HFFc6 (cell line): Measurements from ENCODE around the gene NHEJ1. TPM values are rescaled to one million over a fixed set of nuclear protein-coding genes. Genes with fewer than 3 reads are reported as not detected.

Source experiments
- DNase-seq: peaks from one replicate; pipeline ENCODE4 v3.0.0-alpha.2; 2018
- H3K27ac Mint-ChIP-seq: 2 replicates; pipeline ENCODE4 v1.8.0; 2020; ENCODE audit warnings: mild to moderate bottlenecking, mixed read lengths
- H3K27me3 Mint-ChIP-seq: 2 replicates; pipeline ENCODE4 v1.8.0; 2021; ENCODE audit warnings: mild to moderate bottlenecking, moderate library complexity, mixed read lengths; ENCODE audit not compliant: insufficient read depth
- H3K36me3 Mint-ChIP-seq: 2 replicates; pipeline ENCODE4 v1.8.0; 2021; ENCODE audit warnings: low read depth, mixed read lengths
- H3K4me1 Mint-ChIP-seq: 2 replicates; pipeline ENCODE4 v1.8.0; 2020; ENCODE audit warnings: low read depth, mixed read lengths
- H3K4me3 Mint-ChIP-seq: 2 replicates; pipeline ENCODE4 v1.8.0; 2020; ENCODE audit warnings: mild to moderate bottlenecking, moderate library complexity, mixed read lengths
- H3K9me3 Mint-ChIP-seq: 2 replicates; pipeline ENCODE4 v1.8.0; 2020; ENCODE audit warnings: mild to moderate bottlenecking, mixed read lengths
- CTCF ChIP-seq: fragments of 200-600 bp; sonication (generic); IDR thresholded peaks from 2 replicates; pipeline ENCODE4 v1.5.0; 2021; ENCODE audit warnings: antibody characterized with exemption, mild to moderate bottlenecking
- total RNA-seq, 6 experiments: library from RNA; stranded (reverse); fragmentation: NEBNext Ultra II Directional; extraction: Animal tissue kit (Norgen Biotek cat#: 25700); gene quantifications; 2 replicates in 1 of 6; 3 replicates in 5 of 6; pipeline ENCODE4 v1.2.3, GENCODE V29; 2021

The NHEJ1 gene
- total RNA-seq, 6 experiments from 2014 or later: 12.0 to 16.6 (median 14.1) TPM

GRCh38 chr2:219178377-219179175 lies 18.0 kb upstream of the NHEJ1 start:
- peak overlapping the region; percentile 94 for H3K4me3 Mint-ChIP-seq
- H3K36me3 Mint-ChIP-seq: peaks cover 35% of the 10 kb centered on the region
- TF ChIP-seq CTCF: no peak; the same call in none of the 2 replicates
- peak overlapping the region; percentile 70 for H3K27ac Mint-ChIP-seq
- H3K9me3 Mint-ChIP-seq: no peaks in the 10 kb centered on the region
- DNase-seq: peak; percentile 14
- H3K4me1 Mint-ChIP-seq: peaks cover 38% of the 10 kb centered on the region
- H3K27me3 Mint-ChIP-seq: peaks cover 2% of the 10 kb centered on the region

GRCh38 chr2:219177552-219178376 lies 17.1 kb upstream of the NHEJ1 start, which contains the start of gene RETREG2:
Gene RETREG2 (plus strand): TSS chr2:219178275. CDS start chr2:219178353, 78 bp downstream.
- peaks cover 27% of the 10 kb centered on the region for H3K36me3 Mint-ChIP-seq
- peaks cover 2% of the 10 kb centered on the region for H3K27me3 Mint-ChIP-seq
- H3K9me3 Mint-ChIP-seq: no peaks in the 10 kb centered on the region
- DNase-seq: peak; percentile 71
- peak within 1 kb of the TSS; percentile 94 for H3K4me3 Mint-ChIP-seq
- H3K4me1 Mint-ChIP-seq: peaks cover 38% of the 10 kb centered on the region
- peak; percentile 76 for TF ChIP-seq CTCF
- H3K27ac Mint-ChIP-seq: peak within 1 kb of the TSS; percentile 95

- H3K27ac Mint-ChIP-seq: peak within 1 kb of the TSS; percentile 95
- H3K4me3 Mint-ChIP-seq: peak within 1 kb of the TSS; percentile 94
- H3K9me3 Mint-ChIP-seq: no peaks in the 10 kb centered on the region
- H3K4me1 Mint-ChIP-seq: peaks cover 38% of the 10 kb centered on the region
- peaks cover 2% of the 10 kb centered on the region for H3K27me3 Mint-ChIP-seq
- no peak for TF ChIP-seq CTCF
- H3K36me3 Mint-ChIP-seq: peaks cover 27% of the 10 kb centered on the region
- DNase-seq: peak; percentile 60
Observed at GRCh38 chr2:219176818-219177551, 16.4 kb upstream of the NHEJ1 start, which contains the start of gene CNPPD1. Gene CNPPD1 (minus strand): TSS chr2:219176925. CDS start chr2:219176828, 97 bp downstream.

- H3K36me3 Mint-ChIP-seq: peaks cover 28% of the 10 kb centered on the region
Observed at GRCh38 chr2:219175928-219176817, 15.6 kb upstream of the NHEJ1 start.

More at GRCh38 chr2:219175928-219176817, 15.6 kb upstream of the NHEJ1 start:
- H3K9me3 Mint-ChIP-seq: no peaks in the 10 kb centered on the region
- peak; percentile 53 for TF ChIP-seq CTCF
- DNase-seq: peak; percentile 30
- H3K27me3 Mint-ChIP-seq: peaks cover 2% of the 10 kb centered on the region
- H3K27ac Mint-ChIP-seq: peak overlapping the region; percentile 64
- H3K4me3 Mint-ChIP-seq: peak overlapping the region; percentile 94
- H3K4me1 Mint-ChIP-seq: peaks cover 45% of the 10 kb centered on the region
